Hematopoietic multipotent progenitor cell treated with erythropoietin and hydrocortisone succinate and interleukin-3 and kit ligand, for 8 days (in vitro differentiated cells): Measurements from ENCODE around the gene RFTN1.

Source experiments
- DNase-seq: peaks from one replicate; pipeline ENCODE4 v3.0.0-alpha.2; 2015

Gene RFTN1

GRCh38 chr3:16463119-16463518 is 50.4 kb downstream of the RFTN1 start:
- no peak for DNase-seq

GRCh38 chr3:16462679-16463078 is 50.8 kb downstream of the RFTN1 start:
- DNase-seq: no peak

DNA sequence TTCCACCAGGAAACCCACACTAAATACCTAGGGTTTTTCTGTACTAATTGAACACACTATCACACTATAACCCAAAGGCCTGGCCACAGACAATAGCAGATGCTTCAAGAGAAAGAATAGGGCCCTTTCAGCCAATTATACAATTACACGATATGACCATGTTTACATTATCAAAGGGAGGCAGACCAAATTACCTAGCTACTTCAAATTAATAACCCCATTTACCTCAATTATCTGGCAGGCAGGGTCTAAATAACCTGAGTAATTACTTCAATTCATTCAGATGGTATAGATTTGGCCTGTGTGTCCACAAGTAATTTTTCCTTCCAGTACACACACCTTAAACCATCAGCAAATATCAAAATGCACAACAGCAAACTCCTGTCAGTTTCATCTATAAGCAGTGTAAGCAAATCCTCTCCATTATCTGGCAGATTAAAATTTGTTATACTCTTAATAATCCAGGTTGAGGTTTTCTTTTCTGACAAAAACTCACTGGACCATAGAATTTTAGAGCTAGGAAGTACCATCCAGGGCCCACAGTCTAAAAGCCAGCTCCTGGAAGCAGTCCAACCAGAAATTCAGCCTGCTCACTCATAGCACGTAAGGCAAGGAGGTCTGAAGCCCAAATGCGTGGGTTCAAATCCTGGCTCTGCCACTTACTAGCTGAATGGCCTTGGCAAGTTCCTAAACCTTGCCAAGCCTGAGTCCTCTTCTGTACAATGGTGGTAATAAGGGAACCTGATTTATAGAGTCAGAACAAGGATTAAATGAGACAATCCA is 51.8 kb downstream of the RFTN1 start:
- no peak for DNase-seq

DNA sequence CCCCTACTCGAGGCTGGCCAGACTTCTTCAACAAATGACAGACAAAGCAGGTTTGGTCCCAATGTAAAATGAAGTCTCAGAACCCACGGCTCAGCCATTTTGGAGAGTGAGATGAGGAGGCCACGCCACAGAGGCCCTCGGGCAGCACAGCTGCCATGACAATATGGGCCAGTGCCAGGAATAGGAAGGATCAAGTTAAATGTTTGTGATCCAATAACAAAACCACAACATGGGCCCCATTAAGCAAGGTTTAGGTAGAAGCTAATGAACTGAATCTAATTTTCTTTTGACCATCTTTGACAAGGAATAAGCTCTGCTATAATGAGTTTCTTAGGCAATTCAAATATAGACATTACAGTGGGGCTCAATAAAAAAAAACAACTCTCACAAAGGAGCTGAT is 52.6 kb downstream of the RFTN1 start:
- DNase-seq: no peak

- no peak for DNase-seq
These were observed 53.2 kb downstream of the RFTN1 start for GRCh38 chr3:16460273-16460672.

DNA sequence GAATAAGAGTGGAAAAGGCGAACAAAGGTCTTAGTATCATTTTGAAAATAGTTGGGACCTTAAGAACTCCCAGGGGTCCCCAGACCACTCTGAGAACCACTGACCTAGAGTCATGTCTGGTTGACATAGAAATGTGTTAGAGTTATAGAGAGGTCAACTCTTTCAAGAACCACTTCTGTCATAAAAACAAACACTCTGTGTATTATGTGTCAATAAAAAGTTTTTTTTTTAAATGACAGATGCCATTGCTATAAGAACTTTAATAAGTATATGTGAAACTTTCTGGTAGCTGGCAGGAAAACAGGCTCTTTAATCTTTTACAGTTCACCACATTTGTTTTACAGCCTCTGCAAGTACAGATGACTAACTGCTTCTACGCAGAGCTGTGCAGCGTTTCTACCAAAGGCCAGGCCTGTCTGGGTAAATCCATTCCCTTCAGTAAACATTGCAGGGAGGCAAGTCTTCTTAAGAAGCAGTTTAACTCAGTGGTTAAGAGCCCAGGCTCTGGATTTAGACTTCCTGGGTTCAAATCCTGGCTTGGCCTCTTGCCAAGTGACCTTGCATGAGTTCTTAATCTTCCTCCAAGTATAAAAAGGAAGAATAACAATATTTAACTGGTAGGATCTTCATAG is 56.6 kb downstream of the RFTN1 start:
- no peak for DNase-seq

- DNase-seq: no peak
These were observed 57.5 kb downstream of the RFTN1 start for GRCh38 chr3:16455966-16456365.

- DNase-seq: no peak
These were observed 58.5 kb downstream of the RFTN1 start for GRCh38 chr3:16455001-16455400.

- no peak for DNase-seq
These were observed 61.2 kb downstream of the RFTN1 start for GRCh38 chr3:16452261-16452660.

GRCh38 chr3:16449369-16449768 is 64.1 kb downstream of the RFTN1 start:
- DNase-seq: no peak

DNA sequence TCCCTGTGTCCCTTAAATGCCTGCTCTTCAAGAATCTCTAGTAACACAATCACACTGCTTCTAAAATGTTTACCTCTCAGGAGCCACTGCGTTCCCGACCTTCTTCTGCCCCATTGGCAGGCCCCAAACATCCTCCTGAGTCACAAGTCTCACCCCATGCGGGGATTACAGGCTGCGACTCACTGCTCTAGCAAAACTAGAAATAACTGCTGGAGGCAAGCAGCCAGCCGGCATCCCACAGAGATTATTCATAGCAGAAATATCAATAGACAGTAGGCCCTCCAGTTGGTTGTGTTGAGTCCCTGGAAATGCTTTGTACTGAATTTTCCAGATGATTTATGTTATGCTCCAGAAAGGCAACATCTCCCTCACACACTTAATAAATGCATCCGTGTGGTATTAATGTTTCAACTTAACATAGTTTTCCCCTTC is 64.8 kb downstream of the RFTN1 start:
- no peak for DNase-seq

DNA sequence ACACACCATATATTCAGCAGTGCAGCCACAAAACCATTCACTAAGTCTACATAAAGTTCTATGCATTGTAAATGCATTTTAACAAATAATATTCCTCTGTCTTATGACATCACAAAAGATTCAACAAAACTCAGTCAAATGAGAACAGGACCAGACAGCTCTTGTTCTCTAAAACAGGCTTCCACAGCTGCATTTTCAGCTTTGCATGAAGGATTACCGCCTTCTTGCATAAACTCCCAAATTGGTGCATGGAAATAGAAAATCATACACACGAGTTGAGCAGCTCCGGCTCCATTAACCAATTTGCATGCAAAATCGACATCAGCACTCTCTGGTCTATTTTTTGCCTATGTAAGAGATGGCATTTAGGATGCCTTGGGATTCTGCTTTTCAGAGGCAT is 66.4 kb downstream of the RFTN1 start:
- DNase-seq: no peak

DNA sequence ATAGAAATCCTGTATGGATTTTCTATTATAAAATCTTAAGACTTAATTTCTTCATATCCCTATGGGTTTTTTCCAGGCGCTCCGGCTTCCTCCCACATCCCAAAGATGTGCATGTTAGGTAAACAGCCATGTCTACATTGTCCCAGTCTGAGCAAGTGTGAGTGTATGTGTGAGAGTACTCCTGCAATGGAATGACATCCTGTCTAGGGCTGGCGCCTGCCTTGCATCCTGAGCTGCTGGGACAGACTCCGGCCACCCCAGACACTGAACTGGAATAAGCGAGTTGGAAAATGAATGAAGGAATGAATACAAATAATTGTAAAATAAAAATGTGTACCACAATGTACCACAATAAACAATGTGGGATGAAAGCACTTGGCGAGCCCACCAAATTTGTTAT is 69.2 kb downstream of the RFTN1 start:
- DNase-seq: no peak

DNA sequence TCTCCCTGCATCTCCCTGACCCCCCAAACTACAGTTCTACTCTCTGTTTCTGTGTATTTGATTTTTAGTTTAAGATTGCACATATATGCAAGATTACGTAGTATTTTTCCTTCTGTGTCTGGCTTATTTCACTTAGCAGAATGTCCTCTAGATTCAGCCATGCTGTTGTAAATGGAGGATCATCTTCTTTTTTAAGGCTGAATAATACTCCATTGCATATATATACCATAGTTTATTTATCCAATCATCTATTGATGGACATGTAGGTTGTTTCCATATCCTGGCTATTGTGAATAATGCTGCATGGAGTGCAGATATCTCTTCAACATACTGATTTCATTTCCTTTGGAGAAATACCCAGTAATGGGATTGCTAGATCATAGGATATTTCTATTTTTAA is 70.8 kb downstream of the RFTN1 start:
- DNase-seq: no peak

DNA sequence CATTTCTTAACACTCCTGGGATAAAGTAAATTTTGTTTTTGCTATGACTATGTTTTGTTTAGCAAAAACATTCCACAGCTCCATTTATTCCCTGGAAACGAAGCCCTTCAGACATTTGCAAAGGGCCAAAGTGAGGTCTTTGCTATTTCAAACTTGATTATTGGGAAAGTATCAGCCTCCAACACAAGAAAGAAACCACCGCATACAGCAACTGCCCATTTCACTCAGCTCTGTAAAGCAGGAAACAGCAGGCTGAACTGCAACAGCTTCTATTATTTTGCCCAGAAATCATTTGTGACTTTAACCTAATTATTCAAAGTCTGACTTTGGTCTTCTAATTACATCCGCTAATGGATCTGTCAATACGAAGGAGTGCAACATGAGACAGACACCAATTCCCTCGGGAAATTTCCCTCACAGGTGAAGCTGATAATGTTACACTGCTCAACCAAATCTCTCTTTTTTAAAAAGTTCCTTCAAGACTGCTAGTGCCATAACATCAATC is 72.1 kb downstream of the RFTN1 start:
- no peak for DNase-seq

- DNase-seq: no peak
These were observed 73.4 kb downstream of the RFTN1 start for GRCh38 chr3:16439848-16440708.

- no peak for DNase-seq
These were observed 74.2 kb downstream of the RFTN1 start for GRCh38 chr3:16439163-16439847.

DNA sequence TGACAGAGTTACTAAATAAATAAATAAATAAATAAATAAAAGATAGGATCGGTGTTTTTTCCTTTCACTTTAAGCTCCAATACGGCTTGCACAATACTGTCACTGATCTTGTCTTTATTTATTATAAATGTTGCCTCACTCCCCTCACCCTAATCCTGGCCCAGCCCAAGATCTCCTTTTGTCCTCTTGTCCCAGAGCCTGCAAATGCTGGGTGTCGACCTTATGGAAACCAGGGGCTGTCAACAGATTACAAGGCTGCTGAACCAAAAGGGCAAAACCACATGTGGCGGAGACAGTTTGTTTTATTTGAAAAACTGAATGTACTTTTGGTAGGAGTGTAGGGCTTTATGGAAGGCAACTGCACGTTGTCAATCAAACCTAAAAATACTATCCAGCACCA is 75.9 kb downstream of the RFTN1 start:
- peak; percentile 59 for DNase-seq

GRCh38 chr3:16433701-16434151 is 79.8 kb downstream of the RFTN1 start:
- DNase-seq: no peak

DNA sequence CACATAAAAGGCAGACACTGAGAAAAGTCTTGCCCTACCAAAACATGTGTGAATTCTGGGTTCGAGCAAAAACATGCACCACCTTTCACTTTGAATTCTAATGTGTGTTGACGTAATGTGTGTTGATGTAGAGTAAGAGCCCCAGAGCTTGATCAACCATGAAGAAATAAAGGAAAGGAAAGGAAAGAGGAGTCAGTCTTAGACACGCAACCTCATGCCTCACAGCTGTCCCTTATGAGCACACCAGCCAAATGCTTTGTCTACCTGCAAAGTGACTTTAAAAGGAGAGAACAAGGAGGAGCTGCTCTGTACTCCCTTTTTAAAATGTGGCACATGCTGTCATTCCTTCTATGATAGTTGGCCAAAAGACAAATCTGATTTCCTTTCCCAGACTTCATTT is 80.8 kb downstream of the RFTN1 start:
- no peak for DNase-seq

DNA sequence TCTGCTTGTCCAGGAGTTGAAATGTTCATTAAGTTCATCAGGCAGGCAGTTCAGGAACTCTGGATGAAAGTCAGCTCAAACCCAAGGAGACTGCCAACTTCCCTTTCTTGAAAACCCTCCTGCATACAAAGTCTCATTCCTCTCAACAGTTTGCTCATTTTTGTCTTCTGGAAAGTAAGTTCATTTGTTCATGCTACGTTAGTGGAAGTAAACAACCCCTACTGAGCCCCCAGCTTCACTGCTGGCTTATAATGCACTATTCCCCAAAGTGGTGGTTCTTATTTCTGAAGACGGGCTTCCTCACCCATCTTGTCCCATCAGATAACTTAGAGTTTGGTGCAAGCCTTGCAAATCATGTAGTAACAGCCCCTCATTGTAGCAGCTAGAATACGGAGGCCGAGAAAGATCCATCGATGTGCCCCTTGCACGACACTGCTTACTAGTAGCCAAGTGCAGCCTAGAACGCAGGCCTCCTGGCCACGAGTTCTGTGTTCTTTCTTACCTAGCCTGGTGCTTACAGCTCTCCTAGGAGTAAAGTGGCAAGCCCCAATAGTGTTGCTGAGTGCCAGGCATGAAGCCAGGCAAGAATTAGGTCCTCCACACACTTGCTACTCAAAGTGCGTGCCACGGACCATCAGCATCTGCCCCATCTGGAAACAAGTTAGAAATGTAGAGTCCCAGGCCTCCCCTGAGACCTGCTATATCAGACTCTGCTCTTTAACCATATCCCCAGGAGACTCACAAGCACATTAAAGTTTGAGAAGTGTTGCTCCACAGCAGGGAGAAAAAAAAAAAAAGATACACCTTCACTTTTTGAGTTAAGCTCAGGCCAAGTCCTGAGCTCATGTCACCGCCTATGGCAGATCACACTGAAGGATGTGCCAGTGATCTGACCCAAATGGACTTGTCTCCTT is 82.5 kb downstream of the RFTN1 start:
- DNase-seq: no peak

DNA sequence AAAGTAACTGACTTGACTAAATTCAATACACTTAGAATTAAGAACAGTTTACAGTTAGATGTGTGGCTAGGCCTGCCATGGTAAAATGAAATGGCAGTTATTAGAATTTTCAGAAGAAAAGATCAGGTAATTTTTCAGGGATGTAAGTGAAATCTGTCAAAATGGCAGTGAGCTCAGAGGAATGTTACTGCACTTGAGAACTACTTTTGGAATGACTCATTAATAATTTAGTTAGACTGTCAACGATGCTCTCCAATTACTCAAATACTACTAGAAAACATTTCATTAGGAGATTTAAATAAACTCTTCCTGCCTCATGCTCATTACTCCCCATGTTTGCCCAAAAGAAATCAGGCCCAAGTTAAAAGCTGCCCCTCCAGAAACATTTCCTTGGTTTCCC is 84.4 kb downstream of the RFTN1 start:
- DNase-seq: no peak
